ENCODE measurements around the gene GCN1. TPM values are rescaled to one million over a fixed set of nuclear protein-coding genes. Genes with fewer than 3 reads are reported as not detected.

Gene GCN1
- total RNA-seq, 1 experiment from 2014 or later = 117 TPM

DNA sequence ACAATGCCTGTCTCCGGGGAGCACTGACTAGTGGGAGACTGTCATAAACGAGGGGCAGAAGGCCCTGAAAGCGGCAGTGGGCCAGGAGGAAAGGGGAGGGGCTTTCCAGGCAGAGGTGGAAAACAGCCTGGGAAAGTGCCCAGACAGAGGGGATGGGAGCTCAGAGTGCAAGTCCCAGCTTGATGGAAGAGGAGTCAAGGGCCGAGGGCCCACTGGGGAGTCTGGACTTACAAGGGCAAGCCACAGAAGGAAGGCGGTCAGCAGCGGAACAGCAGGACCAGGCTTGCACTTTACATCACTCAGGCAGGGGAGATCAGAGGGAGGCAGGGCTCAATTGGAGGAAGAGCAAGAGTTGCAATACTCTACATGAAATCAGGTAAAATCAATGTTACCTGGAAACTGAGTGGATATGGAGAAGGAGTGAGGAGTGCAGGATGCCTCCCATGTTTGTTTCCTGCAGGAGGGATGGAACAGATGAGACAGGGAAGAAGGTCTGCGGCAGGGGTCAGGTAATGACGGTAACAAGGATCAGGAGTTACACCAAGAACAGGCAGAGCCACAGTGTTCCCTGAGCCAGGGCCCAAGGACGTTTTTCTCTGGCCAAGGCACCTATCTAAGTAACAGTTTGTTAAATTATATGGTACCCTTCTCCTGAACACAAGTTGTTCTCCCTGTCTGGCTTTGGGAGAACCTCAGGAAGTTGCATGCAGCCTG lies 47.2 kb upstream of the GCN1 start:
- DNase-seq (ENCODE audit: unreplicated experiment) = peak; percentile 87
- TF ChIP-seq, protein P1, sequence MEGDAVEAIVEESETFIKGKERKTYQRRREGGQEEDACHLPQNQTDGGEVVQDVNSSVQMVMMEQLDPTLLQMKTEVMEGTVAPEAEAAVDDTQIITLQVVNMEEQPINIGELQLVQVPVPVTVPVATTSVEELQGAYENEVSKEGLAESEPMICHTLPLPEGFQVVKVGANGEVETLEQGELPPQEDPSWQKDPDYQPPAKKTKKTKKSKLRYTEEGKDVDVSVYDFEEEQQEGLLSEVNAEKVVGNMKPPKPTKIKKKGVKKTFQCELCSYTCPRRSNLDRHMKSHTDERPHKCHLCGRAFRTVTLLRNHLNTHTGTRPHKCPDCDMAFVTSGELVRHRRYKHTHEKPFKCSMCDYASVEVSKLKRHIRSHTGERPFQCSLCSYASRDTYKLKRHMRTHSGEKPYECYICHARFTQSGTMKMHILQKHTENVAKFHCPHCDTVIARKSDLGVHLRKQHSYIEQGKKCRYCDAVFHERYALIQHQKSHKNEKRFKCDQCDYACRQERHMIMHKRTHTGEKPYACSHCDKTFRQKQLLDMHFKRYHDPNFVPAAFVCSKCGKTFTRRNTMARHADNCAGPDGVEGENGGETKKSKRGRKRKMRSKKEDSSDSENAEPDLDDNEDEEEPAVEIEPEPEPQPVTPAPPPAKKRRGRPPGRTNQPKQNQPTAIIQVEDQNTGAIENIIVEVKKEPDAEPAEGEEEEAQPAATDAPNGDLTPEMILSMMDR (IDR thresholded peaks at IDR 0.05; ENCODE audit: unreplicated experiment) = no peak
- Mint-ChIP-seq H3K9me3 (ENCODE audit: unreplicated experiment) (no peaks in the 10 kb centered on the region), H3K4me1 (ENCODE audit: insufficient read depth, unreplicated experiment) (peaks cover 36% of the 10 kb centered on the region), H3K4me3 (ENCODE audit: unreplicated experiment) (peak overlapping the region; percentile 3), H3K36me3 (ENCODE audit: insufficient read depth, unreplicated experiment) (peaks cover 27% of the 10 kb centered on the region), H3K27ac (ENCODE audit: low read depth, unreplicated experiment) (peak overlapping the region; percentile 87), H3K27me3 (ENCODE audit: insufficient read depth, unreplicated experiment) (no peaks in the 10 kb centered on the region)
- intact Hi-C loops (cut with micrococcal nuclease) = no loop called here
- CTCF ChIA-PET = interaction anchor here (0.9 to 24.9 kb wide), 4 partner anchors 7 to 24 kb away, joined by 3 to 336 read pairs (median 40); partner anchors contain the start of gene PXN
- BruUV-seq (replicated peaks) = no TSS peak
- POLR2A ChIA-PET = interaction anchor here (6.5 to 10.7 kb wide), 2 partner anchors 12 to 14 kb away, joined by 80 to 511 read pairs; partner anchors contain the start of gene PXN

DNA sequence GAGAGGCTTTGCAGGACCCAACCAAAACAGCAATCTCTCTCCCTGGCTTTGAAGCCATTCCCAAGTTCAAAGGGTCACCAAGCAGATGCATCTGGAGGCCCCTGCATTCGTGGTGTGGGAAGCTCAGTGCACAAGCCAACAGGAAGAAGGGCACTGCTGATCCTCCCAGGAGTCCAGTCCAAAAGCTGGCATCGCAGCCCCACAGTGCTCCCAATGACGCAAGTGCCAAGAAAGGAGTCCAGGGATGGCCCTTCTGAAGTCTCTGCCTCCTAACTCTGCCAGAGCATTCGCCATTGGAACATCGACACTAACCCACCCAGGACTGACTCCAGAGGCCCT lies 45.9 kb upstream of the GCN1 start:
- BruUV-seq (replicated peaks) = no TSS peak
- CTCF ChIA-PET = interaction anchor here (0.6 to 24.9 kb wide), 5 partner anchors 8 to 62 kb away, joined by 3 to 336 read pairs (median 75); partner anchors contain the start of genes PXN and SIRT4
- peaks cover 41% of the 10 kb centered on the region for H3K4me1 Mint-ChIP-seq (ENCODE audit: insufficient read depth, unreplicated experiment)
- peak overlapping the region; percentile 87 for H3K27ac Mint-ChIP-seq (ENCODE audit: low read depth, unreplicated experiment)
- POLR2A ChIA-PET = interaction anchor here (6.5 to 10.7 kb wide), 4 partner anchors 11 to 51 kb away, joined by 75 to 511 read pairs (median 91); partner anchors contain the start of genes PXN, RNU4-1, RNU4-2 and RPLP0
- H3K36me3 Mint-ChIP-seq (ENCODE audit: insufficient read depth, unreplicated experiment) = peaks cover 26% of the 10 kb centered on the region
- H3K4me3 Mint-ChIP-seq (ENCODE audit: unreplicated experiment) = no peak overlapping the region
- H3K9me3 Mint-ChIP-seq (ENCODE audit: unreplicated experiment) = no peaks in the 10 kb centered on the region
- no peaks in the 10 kb centered on the region for H3K27me3 Mint-ChIP-seq (ENCODE audit: insufficient read depth, unreplicated experiment)
- TF ChIP-seq, protein P1 (IDR thresholded peaks at IDR 0.05; ENCODE audit: unreplicated experiment) = no peak
- intact Hi-C loops (cut with micrococcal nuclease) = no loop called here
- DNase-seq (ENCODE audit: unreplicated experiment) = no peak

DNA sequence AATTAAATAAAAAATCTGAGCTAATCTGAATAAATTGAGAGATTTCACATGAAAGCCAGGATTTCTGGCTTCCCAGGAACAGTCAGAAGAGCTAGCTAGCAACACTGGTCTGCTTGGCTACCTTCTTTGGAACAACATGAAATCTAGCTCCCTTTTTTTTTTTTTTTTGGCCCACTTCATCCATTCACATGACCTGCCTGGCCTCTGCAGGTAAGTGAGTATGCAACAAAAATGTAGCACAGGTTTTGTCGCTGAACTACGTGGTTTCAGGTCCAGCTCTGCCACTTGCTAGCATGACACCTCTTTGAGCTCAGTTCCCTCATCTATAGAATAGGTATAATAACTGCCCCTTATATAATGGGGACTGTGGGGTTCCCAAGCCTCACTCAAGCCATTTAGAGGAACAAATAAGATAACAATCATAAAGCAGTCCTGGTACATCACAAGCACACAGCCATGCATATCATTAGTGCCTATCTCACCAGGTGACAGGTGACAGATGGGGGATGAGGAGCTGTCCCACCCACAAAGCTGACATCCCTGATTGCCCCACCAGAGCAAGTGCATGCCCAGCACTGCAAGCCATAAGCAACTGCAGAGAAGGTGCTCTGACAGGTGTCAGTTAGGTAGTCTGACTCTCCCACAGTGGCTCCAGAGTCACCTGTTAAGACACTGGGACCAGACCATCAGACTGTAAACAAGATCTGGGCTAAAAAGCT lies 45.4 kb upstream of the GCN1 start:
- no peak for DNase-seq (ENCODE audit: unreplicated experiment)
- intact Hi-C loops (cut with micrococcal nuclease) = no loop called here
- Mint-ChIP-seq H3K9me3 (ENCODE audit: unreplicated experiment) (no peaks in the 10 kb centered on the region), H3K36me3 (ENCODE audit: insufficient read depth, unreplicated experiment) (peaks cover 21% of the 10 kb centered on the region), H3K4me3 (ENCODE audit: unreplicated experiment) (no peak overlapping the region), H3K27ac (ENCODE audit: low read depth, unreplicated experiment) (peak overlapping the region; percentile 87), H3K27me3 (ENCODE audit: insufficient read depth, unreplicated experiment) (no peaks in the 10 kb centered on the region), H3K4me1 (ENCODE audit: insufficient read depth, unreplicated experiment) (peaks cover 41% of the 10 kb centered on the region)
- TF ChIP-seq, protein P1 (IDR thresholded peaks at IDR 0.05; ENCODE audit: unreplicated experiment) = no peak
- POLR2A ChIA-PET = interaction anchor here (6.5 to 10.7 kb wide), 4 partner anchors 10 to 52 kb away, joined by 75 to 511 read pairs (median 91); partner anchors contain the start of genes PXN, RNU4-1, RNU4-2 and RPLP0
- no TSS peak for BruUV-seq (replicated peaks)
- CTCF ChIA-PET = interaction anchor here (6.9 to 24.9 kb wide), 4 partner anchors 9 to 23 kb away, joined by 71 to 336 read pairs (median 108); partner anchors contain the start of gene PXN
